Activated naive CD8-positive, alpha-beta T cell treated with anti-CD3 and anti-CD28 coated beads, Interleukin-2, amount 50 U/mL, for 16 hours (primary cell): ENCODE results near the gene PPP6C.
"Not testable (repeated sequence)": the region's sequence is repeated elsewhere in the genome, so short reads cannot be mapped to it uniquely, and the experiment has no call there.

Experiments
- DNase-seq: peaks from one replicate; pipeline ENCODE4 v3.0.0-alpha.2; 2020; ENCODE audit warnings: low read depth, low spot score

Gene PPP6C

GRCh38 chr9:125189361-125190289 lies at the start of gene PPP6C:
TSS of gene PPP6C (minus strand) at chr9:125189803. CDS start at chr9:125189718, 85 bp downstream.
- peak; percentile 95 for DNase-seq

- DNase-seq: no peak
These were observed 49.4 kb upstream of the PPP6C start for GRCh38 chr9:125238915-125239446.

GRCh38 chr9:125238127-125238914 lies 48.7 kb upstream of the PPP6C start:
- no peak for DNase-seq

GRCh38 chr9:125236520-125237159 lies 47.0 kb upstream of the PPP6C start:
- not testable (repeated sequence) for DNase-seq

- no peak for DNase-seq
These were observed 46.4 kb upstream of the PPP6C start for GRCh38 chr9:125235804-125236519.

- not testable (repeated sequence) for DNase-seq
These were observed 44.5 kb upstream of the PPP6C start for GRCh38 chr9:125234099-125234498.

- DNase-seq: no peak
These were observed 44.1 kb upstream of the PPP6C start for GRCh38 chr9:125233678-125234077.

- no peak for DNase-seq
These were observed 38.2 kb upstream of the PPP6C start for GRCh38 chr9:125227761-125228160.

- not testable (repeated sequence) for DNase-seq
These were observed 35.3 kb upstream of the PPP6C start for GRCh38 chr9:125224858-125225257.

GRCh38 chr9:125218621-125219020 lies 29.0 kb upstream of the PPP6C start:
- DNase-seq: no peak

- DNase-seq: no peak
These were observed 24.6 kb upstream of the PPP6C start for GRCh38 chr9:125214186-125214585.

GRCh38 chr9:125204477-125204876 lies 14.9 kb upstream of the PPP6C start:
- DNase-seq: no peak

- DNase-seq: no peak
These were observed 13.4 kb upstream of the PPP6C start for GRCh38 chr9:125202846-125203618.

- peak; percentile 81 for DNase-seq
These were observed 10.8 kb upstream of the PPP6C start, which contains the start of gene RABEPK for GRCh38 chr9:125200216-125201047. TSS of gene RABEPK (plus strand) at chr9:125200542. CDS start at chr9:125203014, 2,472 bp downstream.

GRCh38 chr9:125195591-125195990 lies 6.0 kb upstream of the PPP6C start:
- DNase-seq: not testable (repeated sequence)

- DNase-seq: not testable (repeated sequence)
These were observed 4.9 kb upstream of the PPP6C start for GRCh38 chr9:125194466-125194865.

- no peak for DNase-seq
These were observed 778 bp upstream of the PPP6C start for GRCh38 chr9:125190361-125190801.

- no peak for DNase-seq
These were observed 617 bp downstream of the PPP6C start for GRCh38 chr9:125189011-125189360.

- DNase-seq: no peak
These were observed 6.0 kb downstream of the PPP6C start for GRCh38 chr9:125183561-125183960.
